Activated naive CD4-positive, alpha-beta T cell (primary cell): Measurements from ENCODE around the gene SSU72.

Experiments
- DNase-seq, 4 experiments: peaks; one replicate each; lab custom pipeline; 2025; lab: John Stamatoyannopoulos, UW

SSU72 gene

DNA sequence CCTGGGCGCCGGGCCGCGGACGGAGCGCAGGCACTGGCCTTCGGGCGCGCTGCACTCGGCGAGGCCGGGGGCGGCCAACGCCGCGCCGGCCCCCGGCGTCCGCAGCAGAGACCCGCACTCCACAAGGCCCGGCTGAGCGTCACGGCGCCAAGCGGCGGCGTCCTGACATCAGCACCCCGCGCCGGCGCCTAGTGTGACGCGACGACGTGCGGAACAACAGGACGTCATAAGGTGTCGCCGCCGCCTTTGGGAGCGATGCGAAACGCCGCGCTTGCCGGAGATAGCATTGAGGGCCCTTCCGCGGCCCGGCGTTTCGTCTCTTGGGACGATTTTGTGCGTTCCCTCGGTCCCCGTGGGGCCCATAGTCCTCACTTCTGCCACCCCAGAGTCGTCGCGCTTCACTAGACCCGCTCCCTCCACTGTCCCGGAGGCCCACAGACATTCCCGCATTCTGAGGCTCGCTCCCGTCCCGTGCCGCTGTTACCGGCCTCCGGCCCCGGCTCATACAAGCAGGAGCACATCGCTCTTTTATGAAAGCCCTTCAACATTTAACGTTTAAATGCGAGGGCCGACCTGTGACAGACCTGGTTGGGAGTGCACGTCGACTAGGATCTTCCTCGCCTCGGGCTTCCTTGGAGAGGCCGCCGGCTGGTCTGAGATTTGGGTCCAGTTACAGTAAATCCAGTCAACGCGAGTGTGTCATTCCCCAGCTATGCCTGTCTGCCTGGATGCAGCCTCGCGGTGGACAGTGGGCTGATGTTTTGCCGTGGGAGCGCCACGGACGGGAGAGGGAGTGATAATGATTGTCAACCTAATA lies at the start of gene SSU72:
Gene SSU72, minus strand, starts transcription at position 143 of the 817 bp plus-strand sequence. CDS start 306 bp downstream, outside the sequence.
- DNase-seq = peak; percentile 79 to 92 (median 90)

- DNase-seq = no peak
Observed at GRCh38 chr1:1623631-1624442, 49.2 kb upstream of the SSU72 start.

- DNase-seq = no peak
Observed at GRCh38 chr1:1623181-1623630, 48.5 kb upstream of the SSU72 start.

DNA sequence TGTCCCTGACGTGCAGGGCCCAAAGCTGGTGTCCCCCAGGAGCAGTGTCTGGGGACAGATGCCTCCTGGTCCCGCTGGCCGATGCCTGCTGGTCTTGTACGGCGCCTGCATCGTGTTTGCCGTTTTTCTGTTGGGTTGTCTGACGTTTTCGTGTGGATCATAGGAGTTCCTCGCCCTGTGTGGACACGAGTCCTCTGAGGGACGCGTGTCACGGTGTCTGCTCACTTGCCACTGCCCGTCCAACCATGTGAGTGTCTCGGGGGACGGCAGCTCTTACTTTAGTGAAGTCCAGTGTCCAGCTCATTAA lies 48.1 kb upstream of the SSU72 start:
- no peak for DNase-seq

GRCh38 chr1:1622010-1622787 lies 47.5 kb upstream of the SSU72 start:
- no peak for DNase-seq

GRCh38 chr1:1621173-1622009 lies 46.7 kb upstream of the SSU72 start:
- DNase-seq = no peak

- no peak for DNase-seq
Observed at GRCh38 chr1:1620433-1621139, 45.9 kb upstream of the SSU72 start.

GRCh38 chr1:1619917-1620361 lies 45.3 kb upstream of the SSU72 start:
- no peak for DNase-seq

DNA sequence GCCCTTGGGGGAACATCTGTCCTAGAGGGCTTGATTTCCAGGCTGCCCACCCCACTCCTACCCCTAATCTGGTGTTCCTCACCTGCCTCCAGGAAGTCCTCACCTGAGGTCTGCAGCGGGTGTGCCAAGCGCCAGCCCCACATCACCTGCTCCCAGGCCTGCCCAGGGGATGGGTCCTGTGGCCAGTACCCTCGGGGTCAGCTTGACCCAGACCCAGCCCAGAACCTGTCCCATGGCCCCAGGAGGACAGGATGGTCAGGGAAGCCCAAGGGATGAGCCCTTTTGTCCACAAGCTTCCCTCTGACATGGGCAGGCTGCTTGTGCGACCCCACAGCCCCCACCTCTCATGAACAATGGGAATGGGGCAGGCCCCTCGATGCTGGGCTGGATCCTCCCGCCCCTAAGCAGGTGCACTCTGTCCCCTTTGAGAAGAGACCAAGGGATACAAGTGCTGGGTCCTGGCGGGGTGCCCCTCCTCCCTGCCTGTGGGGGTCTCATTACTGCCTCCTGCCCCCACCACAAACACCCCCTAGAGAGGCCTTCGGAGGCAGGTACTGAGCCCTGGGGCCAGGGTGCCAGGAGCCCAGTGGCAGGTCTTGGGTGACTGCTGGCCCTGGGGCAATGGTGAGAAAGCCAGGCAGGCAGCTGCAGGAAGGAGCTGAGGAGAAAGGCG lies 43.9 kb upstream of the SSU72 start:
- no peak for DNase-seq

DNA sequence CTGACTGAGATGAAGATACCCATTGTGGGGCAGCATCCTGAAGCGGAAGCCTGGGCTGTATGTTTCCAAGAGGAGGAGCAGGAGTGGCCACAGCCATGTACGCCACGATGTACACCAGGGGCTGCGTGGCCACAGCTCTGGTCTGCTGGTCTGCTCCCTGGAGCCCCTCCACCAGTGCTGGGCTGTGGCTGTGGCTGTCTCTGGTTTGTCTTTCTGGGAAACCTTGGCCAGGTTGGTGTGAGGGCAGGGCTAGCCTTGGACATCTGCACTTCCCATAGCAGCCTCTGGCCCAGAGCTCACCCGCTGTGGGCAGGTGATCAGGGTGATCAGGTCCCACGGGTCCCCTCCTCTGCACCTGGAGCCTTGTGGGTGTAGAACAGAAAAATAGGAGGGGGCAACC lies 43.3 kb upstream of the SSU72 start:
- no peak for DNase-seq

DNA sequence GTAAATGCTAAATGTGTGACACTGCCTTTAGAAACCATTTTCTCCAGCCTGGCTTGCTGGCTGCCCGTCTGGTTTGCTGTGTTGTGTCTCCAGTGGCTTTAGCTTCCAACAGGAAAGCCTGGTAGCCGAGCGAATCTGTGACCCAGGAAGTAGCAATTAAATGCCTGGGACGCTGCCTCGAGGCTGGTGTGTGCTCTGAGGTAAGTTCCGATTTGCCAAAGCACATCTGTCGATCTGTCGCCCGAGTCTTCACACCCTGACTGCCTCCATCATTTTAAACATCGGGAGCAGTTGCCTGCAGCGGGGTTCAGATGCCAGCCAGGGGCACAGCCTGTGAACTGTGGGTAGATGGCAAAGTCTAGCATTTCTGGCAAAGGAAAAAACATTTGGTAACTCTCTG lies 42.9 kb upstream of the SSU72 start:
- DNase-seq = no peak

- DNase-seq = no peak
Observed at GRCh38 chr1:1616838-1617237, 42.2 kb upstream of the SSU72 start.

DNA sequence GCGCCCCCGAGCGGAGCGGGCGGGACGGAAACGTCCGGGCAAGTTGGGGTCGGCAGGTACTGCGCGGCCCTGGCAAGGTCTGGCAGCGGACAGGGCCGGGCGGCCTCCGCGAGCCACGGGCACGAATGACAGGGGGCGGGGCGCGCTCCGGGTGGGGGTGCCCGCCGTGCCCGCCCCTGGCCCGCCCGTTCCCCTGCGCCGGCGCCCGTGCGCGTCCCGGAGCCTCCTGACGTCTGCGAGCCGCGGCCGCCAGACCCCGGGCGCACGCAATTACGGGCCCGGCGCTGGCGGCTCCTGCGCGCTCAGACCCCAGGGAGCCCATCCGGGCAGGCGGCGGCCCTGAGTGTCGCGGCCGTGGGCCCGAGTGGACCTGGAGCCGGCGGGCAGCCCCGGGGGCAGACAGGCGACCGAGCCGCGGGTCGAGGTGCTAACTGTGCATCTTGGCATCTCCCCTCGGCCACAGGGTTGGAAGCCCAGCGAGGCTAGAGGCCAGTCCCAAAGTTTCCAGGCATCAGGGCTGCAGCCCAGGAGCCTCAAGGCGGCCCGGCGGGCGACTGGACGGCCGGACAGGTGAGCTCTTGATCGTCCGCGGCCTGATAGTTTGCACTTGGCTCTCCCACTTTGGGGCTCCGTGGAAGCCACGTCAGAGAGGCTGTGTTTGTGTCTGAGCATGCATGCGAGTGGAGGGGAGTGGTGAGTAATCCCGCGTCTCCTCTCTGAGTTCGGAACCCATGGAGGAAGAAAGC lies 41.6 kb upstream of the SSU72 start:
- peak in 1 of 4 experiments; percentile 40 for DNase-seq

DNA sequence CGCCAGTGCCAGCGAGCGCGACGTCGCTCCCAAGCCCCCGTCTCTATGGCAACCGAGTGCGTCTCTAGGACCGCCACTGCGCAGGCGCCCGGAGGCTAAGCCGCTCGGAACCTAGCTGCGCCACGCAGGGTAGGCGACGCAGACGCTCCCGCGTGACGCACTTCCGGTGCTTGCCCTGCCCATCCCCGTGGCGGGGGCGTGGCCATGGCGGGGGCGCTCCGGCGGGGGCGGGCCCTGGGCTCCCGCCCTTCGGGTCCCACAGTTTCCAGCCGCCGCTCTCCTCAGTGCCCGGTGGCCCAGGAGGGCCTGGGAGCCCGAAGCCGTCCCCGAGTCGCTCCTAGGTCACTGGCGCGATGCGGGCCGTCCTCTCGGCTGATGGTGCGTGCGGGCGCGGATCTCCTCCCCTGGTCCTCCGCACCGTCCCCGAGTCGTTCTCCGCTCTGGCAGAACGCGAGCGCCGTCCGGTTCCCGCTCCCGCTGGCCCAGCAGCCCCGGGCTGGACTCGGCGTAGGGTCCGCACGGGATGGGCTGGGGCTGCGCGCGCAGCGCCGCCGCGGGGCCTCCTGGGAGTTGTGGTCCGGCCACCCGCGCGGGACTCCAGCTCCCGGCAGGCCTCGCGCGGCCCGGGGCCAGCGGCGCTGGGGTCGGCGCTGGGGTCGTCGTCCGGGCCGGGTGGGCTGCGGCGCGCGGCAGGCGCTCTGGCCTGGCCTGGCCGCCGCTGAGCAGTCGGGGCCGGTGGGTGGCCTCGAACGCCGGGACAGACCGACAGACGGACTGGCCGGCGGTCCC lies 40.8 kb upstream of the SSU72 start, which contains the start of gene MIB2:
Gene MIB2, plus strand, starts transcription at position 245 of the 789 bp plus-strand sequence. CDS start 7,953 bp downstream, outside the sequence.
- peak; percentile 87 to 99 (median 95) for DNase-seq

- DNase-seq = no peak
Observed at GRCh38 chr1:1614954-1615255, 40.2 kb upstream of the SSU72 start.

DNA sequence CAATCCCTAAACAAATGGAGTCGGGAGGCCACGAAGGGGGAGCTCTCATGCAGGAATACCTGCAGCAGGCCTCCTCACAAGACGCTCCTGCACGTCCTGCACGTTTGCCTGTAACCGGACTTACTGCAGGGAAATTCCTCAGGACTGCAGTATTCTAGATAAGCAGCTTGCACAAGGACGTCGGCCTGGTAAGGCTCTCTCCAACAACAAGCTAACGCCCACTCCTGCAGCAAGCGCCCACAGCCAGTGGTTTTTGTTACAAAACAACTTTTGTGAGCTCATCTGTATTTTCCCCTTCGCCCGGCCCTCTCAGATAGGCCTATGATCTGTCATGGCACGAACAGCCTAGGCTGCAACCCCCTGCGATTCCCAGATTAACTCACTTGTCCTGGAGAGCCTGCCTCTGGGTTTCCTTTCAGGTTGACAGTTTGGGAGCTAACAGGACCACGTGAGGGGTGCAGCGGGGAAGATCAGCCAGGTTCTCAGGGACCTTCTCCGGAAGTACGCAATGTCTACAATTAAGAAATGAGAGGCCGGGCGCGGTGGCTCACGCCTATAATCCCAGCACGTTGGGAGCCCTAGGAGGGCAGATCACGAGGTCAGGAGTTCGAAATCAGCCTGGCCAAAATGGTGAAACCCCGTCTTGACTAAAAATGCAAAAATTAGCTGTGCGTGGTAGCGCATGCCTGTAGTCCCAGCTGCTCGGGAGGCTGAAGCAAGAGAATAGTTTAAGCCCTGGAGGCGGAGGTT lies 39.7 kb upstream of the SSU72 start:
- peak in 2 of 4 experiments; percentile 39 to 43 for DNase-seq

DNA sequence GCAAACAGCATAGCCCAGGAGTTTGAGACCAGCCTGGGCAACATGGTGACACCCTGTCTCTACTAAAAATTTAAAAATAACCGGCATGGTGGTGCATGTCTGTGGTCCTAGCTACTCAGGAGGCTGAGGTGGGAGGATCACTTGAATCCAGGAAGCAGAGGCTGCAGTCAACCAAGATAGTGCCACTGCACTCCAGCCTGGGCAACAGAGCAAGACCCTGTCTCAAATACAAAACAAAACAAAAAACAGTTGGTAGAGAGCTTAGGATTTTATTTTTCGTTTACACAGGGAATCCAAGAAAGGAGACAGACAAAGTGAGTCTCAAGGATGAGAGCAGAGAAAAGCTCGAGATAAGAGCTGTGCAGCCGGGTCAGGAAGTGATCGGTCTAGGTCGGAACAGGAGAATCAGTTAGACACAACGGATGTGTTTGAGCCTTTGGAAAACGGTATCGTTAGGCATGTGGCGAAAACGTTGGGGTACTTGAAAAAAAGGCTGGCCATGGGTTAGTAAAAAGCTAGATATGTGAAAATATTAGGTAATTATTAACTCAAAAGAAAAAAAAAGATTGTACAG lies 38.9 kb upstream of the SSU72 start:
- DNase-seq = no peak

- DNase-seq = no peak
Observed at GRCh38 chr1:1612104-1612400, 37.4 kb upstream of the SSU72 start.
